ENCODE measurements around the gene MRFAP1L1.

DNA sequence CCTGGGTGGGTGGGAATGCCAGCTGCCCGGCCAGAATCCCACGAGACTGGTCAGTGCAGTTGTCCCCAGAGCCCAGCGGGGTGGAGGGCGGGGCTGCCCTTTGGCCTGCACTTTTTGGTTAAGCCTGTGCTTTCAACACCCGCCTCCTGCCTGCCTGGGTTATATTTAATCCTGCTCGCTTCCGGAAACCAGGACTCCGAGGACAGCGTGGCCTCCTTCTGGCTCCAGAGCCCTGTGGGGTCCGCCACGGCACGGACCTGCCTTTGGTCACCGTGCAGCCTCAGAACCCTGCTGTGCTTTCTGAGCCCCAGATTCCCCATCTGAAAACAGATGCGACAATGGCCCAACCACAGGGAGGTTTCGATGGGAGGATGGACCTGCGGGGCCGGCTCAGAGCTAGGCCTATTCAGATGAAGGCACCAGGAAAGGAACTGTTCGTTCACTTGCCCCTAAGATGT is 43.5 kb upstream of the MRFAP1L1 start:
- no peak for TF ChIP-seq POLR2AphosphoS5 (IDR thresholded peaks at IDR 0.05; ENCODE audit: insufficient read depth, low read depth, low read length)
- TF ChIP-seq, protein P1, sequence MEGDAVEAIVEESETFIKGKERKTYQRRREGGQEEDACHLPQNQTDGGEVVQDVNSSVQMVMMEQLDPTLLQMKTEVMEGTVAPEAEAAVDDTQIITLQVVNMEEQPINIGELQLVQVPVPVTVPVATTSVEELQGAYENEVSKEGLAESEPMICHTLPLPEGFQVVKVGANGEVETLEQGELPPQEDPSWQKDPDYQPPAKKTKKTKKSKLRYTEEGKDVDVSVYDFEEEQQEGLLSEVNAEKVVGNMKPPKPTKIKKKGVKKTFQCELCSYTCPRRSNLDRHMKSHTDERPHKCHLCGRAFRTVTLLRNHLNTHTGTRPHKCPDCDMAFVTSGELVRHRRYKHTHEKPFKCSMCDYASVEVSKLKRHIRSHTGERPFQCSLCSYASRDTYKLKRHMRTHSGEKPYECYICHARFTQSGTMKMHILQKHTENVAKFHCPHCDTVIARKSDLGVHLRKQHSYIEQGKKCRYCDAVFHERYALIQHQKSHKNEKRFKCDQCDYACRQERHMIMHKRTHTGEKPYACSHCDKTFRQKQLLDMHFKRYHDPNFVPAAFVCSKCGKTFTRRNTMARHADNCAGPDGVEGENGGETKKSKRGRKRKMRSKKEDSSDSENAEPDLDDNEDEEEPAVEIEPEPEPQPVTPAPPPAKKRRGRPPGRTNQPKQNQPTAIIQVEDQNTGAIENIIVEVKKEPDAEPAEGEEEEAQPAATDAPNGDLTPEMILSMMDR (IDR thresholded peaks at IDR 0.05; ENCODE audit: extremely low read depth in 1 of 2, insufficient read depth in 1 of 2, low read depth in 1 of 2, low read length in 2 of 2) = no peak

All from endothelial cell of umbilical vein (primary cell).